ENCODE results near the gene LGALS14. TPM values are rescaled to one million over a fixed set of nuclear protein-coding genes. Genes with fewer than 3 reads are reported as not detected.

Gene LGALS14, protein sequence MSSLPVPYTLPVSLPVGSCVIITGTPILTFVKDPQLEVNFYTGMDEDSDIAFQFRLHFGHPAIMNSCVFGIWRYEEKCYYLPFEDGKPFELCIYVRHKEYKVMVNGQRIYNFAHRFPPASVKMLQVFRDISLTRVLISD
- total RNA-seq, result not detected in 2 replicates

DNA sequence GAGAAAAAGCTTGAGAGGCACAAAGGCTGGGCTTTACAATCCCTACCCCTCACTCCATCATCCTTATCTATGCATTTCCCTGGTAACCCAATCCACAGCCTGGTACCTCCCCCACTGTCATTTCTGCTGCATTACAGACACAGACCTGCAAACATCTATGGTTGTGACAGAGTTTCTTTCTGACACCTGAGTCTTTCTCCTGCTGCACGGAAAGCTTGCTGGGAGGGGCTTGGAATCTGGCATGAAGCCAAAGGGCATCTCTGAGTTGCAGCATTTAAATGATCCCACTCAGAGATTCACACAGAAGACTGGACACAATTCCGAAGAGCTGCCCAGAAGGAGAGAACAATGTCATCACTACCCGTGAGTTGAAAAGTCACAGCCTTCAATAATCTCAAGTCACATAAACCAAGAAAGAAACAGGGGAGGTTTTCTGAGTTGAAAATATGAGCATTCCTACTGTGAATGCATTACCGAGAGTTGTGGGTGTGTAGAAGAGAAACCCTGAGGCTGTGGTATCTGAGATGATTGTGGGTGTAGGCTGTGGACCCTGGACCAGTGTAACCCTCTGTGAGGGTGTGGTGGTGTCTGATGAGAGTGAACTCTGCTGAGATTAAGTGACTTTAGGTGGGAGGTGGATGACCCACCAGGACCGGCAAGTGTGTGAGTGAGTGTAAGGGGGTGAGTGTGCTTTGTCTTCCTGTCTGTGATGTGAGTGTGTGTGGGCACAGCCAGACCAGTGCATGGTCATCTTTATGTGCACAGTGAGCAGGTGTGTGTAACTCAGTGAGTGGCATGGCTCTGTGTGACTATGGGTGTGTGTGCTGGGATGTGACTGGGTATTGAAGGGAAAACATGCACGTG, at the start of gene LGALS14:
TSS of gene LGALS14 (plus strand) at position 301 of the 864 bp plus-strand sequence. CDS start at position 349, 48 bp downstream.

DNA sequence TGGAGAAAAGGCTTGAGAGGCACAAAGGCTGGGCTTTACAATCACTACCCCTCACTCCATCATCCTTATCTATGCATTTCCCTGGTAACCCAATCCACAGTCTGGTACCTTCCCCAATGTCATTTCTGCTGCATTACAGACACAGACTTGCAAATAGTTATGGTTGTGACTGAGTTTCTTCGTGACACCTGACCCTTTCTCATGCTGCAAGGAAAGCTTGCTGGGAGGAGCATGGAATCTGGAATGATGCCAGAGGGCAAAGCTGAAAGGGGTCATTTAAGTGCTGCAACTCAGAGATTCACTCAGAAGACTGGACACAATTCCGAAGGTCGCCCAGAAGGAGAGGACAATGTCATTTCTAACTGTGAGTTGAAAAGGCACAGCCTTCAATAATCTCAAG, 48.7 kb upstream of the LGALS14 start, which contains the start of gene LGALS16:
TSS of gene LGALS16 (plus strand) at position 301 of the 400 bp plus-strand sequence. CDS start at position 350, 49 bp downstream.

DNA sequence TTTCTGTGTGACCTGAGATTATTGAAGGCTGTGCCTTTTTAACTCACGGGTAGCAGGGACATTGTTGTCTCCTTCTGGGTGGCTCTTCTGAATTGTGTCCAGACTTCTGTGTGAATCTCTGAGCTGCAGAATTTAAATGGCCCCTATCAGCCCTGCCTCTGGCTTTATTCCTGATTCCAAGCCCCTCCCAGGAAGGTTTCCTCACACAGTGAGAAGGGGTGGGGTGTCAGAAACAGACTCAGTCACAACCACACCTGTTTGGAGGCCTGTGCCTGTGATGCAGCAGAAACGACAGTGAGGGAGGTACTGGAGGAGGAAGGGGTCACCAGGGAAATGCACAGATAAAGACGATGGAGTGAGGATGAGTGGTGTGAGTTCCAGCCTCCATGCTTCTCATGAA, 33.6 kb downstream of the LGALS14 start, which contains the start of gene CLC:
TSS of gene CLC (minus strand) at position 139 of the 400 bp plus-strand sequence. CDS start at position 62, 77 bp downstream.

Other genes with a start within 250 kb of the LGALS14 start
- gene TIMM50, start 223.6 kb upstream of the LGALS14 start, total RNA-seq, result 35.5 and 38.6 TPM in 2 replicates
- 0.09 and 0.11 TPM in 2 replicates for gene DLL3, start 205.5 kb upstream of the LGALS14 start, total RNA-seq
- gene SELENOV, start 189.3 kb upstream of the LGALS14 start, total RNA-seq, result not detected in 2 replicates
- 2.9 and 5.3 TPM in 2 replicates for gene EID2B, start 171.6 kb upstream of the LGALS14 start, total RNA-seq
- 13.5 and 15.0 TPM in 2 replicates for gene EID2, start 164.3 kb upstream of the LGALS14 start, total RNA-seq
- gene LGALS13, start 102.0 kb upstream of the LGALS14 start, total RNA-seq, result not detected in 2 replicates
- not detected in 2 replicates for gene LGALS16, start 48.6 kb upstream of the LGALS14 start, total RNA-seq
- gene CLC, start 33.5 kb downstream of the LGALS14 start, total RNA-seq, result not detected in 2 replicates
- gene LEUTX, start 74.4 kb downstream of the LGALS14 start, total RNA-seq, result not detected in 2 replicates
- 9.5 and 12.5 TPM in 2 replicates for gene DYRK1B, start 129.7 kb downstream of the LGALS14 start, total RNA-seq
- gene FBL, start 141.9 kb downstream of the LGALS14 start, total RNA-seq, result 167 and 209 TPM in 2 replicates
- gene FCGBP, start 230.2 kb downstream of the LGALS14 start, total RNA-seq, result 0.11 and 0.17 TPM in 2 replicates